Cardiac muscle cell (in vitro differentiated cells and primary cell): Measurements from ENCODE around the gene DPYSL3. TPM values are rescaled to one million over a fixed set of nuclear protein-coding genes. Genes with fewer than 3 reads are reported as not detected.
"Not testable (repeated sequence)": the region's sequence is repeated elsewhere in the genome, so short reads cannot be mapped to it uniquely, and the experiment has no call there.

Experiments used
- DNase-seq, 2 donors: peaks; one replicate each; pipeline versions ENCODE4 v3.0.0 to v3.0.0-alpha.2; 2010 to 2017; ENCODE audit warnings: low read depth in 1 of 2, low spot score in 1 of 2
- H3K27ac ChIP-seq: fragments of 200-600 bp; sonication (generic); 2 replicates; pipeline ENCODE4 v1.5.1; 2016
- H3K27me3 ChIP-seq: fragments of 200-600 bp; sonication (generic); 2 replicates; pipeline ENCODE4 v1.6.0; 2016; ENCODE audit warnings: control low read depth
- H3K36me3 ChIP-seq: fragments of 200-600 bp; sonication (generic); 2 replicates; pipeline ENCODE4 v1.5.1; 2016; ENCODE audit warnings: control low read depth
- H3K4me1 ChIP-seq: fragments of 200-600 bp; sonication (generic); 2 replicates; pipeline ENCODE4 v1.8.1; 2017; ENCODE audit warnings: low read depth, mild to moderate bottlenecking, mixed run types
- H3K4me3 ChIP-seq: fragments of 200-600 bp; sonication (generic); 2 replicates; pipeline ENCODE4 v1.5.1; 2016; ENCODE audit warnings: mild to moderate bottlenecking
- H3K9me3 ChIP-seq: fragments of 200-600 bp; sonication (generic); 2 replicates; pipeline ENCODE4 v1.5.1; 2017; ENCODE audit warnings: low read depth, mild to moderate bottlenecking, control low read depth
- CTCF ChIP-seq: IDR thresholded peaks from 2 replicates; pipeline ENCODE4 v1.5.1; 2012; ENCODE audit warnings: low read depth, mild to moderate bottlenecking, low read length
- polyA plus RNA-seq: library from polyadenylated mRNA; unstranded; fragments of >200 nt; fragmentation: Nextera tagmentation; extraction: Ambion mirVana; gene quantifications from 2 replicates; pipeline ENCODE4 v1.2.1, GENCODE V29; 2016
- total RNA-seq: library from RNA; depleted of rRNA; stranded (reverse); fragments of >200 nt; gene quantifications from 2 replicates; pipeline ENCODE4 v1.2.3, GENCODE V29; 2016

DPYSL3 gene
- total RNA-seq (129 and 202 TPM in 2 replicates), polyA plus RNA-seq (49.4 and 86.3 TPM in 2 replicates)

- DNase-seq, result peak; percentile 86 to 89
- Histone ChIP-seq H3K27ac (no peak within 1 kb of the TSS), H3K4me3 (peak within 1 kb of the TSS; percentile 53), H3K36me3 (no peaks in the 10 kb centered on the region), H3K27me3 (peaks cover 62% of the 10 kb centered on the region), H3K4me1 (no peaks in the 10 kb centered on the region), H3K9me3 (no peaks in the 10 kb centered on the region)
- peak; percentile 45 for TF ChIP-seq CTCF
These were observed at the start of gene DPYSL3 for GRCh38 chr5:147509710-147510651. TSS of gene DPYSL3 (minus strand) at chr5:147510068. CDS start at chr5:147509858, 210 bp downstream.

- Histone ChIP-seq H3K36me3 (no peaks in the 10 kb centered on the region), H3K9me3 (no peaks in the 10 kb centered on the region), H3K4me1 (peaks cover 9% of the 10 kb centered on the region), H3K27ac (no peak overlapping the region), H3K4me3 (no peak overlapping the region), H3K27me3 (no peaks in the 10 kb centered on the region)
- peak; percentile 74 to 88 for DNase-seq
- peak; percentile 83 for TF ChIP-seq CTCF
These were observed 49.0 kb upstream of the DPYSL3 start for GRCh38 chr5:147558826-147559225.

GRCh38 chr5:147557876-147558745, 48.2 kb upstream of the DPYSL3 start:
- TF ChIP-seq CTCF, result no peak
- Histone ChIP-seq H3K4me1 (peaks cover 9% of the 10 kb centered on the region), H3K27me3 (no peaks in the 10 kb centered on the region), H3K27ac (no peak overlapping the region), H3K4me3 (no peak overlapping the region), H3K9me3 (no peaks in the 10 kb centered on the region), H3K36me3 (no peaks in the 10 kb centered on the region)
- DNase-seq, result peak in 1 of 2 donors; percentile 80

GRCh38 chr5:147555176-147555575, 45.3 kb upstream of the DPYSL3 start:
- Histone ChIP-seq H3K4me1 (peaks cover 9% of the 10 kb centered on the region), H3K36me3 (no peaks in the 10 kb centered on the region), H3K9me3 (no peaks in the 10 kb centered on the region), H3K27ac (no peak overlapping the region), H3K4me3 (no peak overlapping the region), H3K27me3 (no peaks in the 10 kb centered on the region)
- no peak for DNase-seq
- no peak for TF ChIP-seq CTCF

GRCh38 chr5:147554261-147554817, 44.5 kb upstream of the DPYSL3 start:
- DNase-seq, result peak in 1 of 2 donors; percentile 89
- no peaks in the 10 kb centered on the region for H3K36me3 ChIP-seq
- H3K27ac ChIP-seq, result no peak overlapping the region
- no peaks in the 10 kb centered on the region for H3K9me3 ChIP-seq
- no peaks in the 10 kb centered on the region for H3K27me3 ChIP-seq
- TF ChIP-seq CTCF, result no peak
- no peak overlapping the region for H3K4me3 ChIP-seq
- H3K4me1 ChIP-seq, result peaks cover 9% of the 10 kb centered on the region

GRCh38 chr5:147553817-147554216, 43.9 kb upstream of the DPYSL3 start:
- not testable (repeated sequence) for H3K4me3 ChIP-seq, DNase-seq, H3K27me3 ChIP-seq, H3K9me3 ChIP-seq, H3K27ac ChIP-seq, H3K36me3 ChIP-seq, H3K4me1 ChIP-seq
